Measurements from ENCODE around the gene IL18R1.
A peak's percentile ranks its signal among the peaks of the same experiment; 100 is the strongest.

IL18R1 gene

GRCh38 chr2:102391565-102391964 lies 36.0 kb downstream of the IL18R1 start:
- no peak for DNase-seq

- DNase-seq: no peak
Measured at GRCh38 chr2:102392096-102392495, 36.5 kb downstream of the IL18R1 start.

- no peak for DNase-seq
Measured at GRCh38 chr2:102392942-102393341, 37.3 kb downstream of the IL18R1 start.

GRCh38 chr2:102396012-102396411 lies 40.4 kb downstream of the IL18R1 start:
- DNase-seq: no peak

- no peak for DNase-seq
Measured at GRCh38 chr2:102397209-102397608, 41.6 kb downstream of the IL18R1 start.

GRCh38 chr2:102399499-102400141 lies 44.0 kb downstream of the IL18R1 start:
- DNase-seq: no peak

GRCh38 chr2:102401456-102401855 lies 45.9 kb downstream of the IL18R1 start:
- DNase-seq: no peak

- DNase-seq: no peak
Measured at GRCh38 chr2:102401865-102402264, 46.3 kb downstream of the IL18R1 start.

- no peak for DNase-seq
Measured at GRCh38 chr2:102410952-102411351, 55.4 kb downstream of the IL18R1 start.

- no peak for DNase-seq
Measured at GRCh38 chr2:102412199-102412598, 56.6 kb downstream of the IL18R1 start.

GRCh38 chr2:102417946-102418345 lies 62.4 kb downstream of the IL18R1 start:
- no peak for DNase-seq

GRCh38 chr2:102418421-102418961 lies 62.9 kb downstream of the IL18R1 start:
- DNase-seq: peak; percentile 10

- no peak for DNase-seq
Measured at GRCh38 chr2:102420290-102420689, 64.7 kb downstream of the IL18R1 start.

GRCh38 chr2:102421890-102422759 lies 66.5 kb downstream of the IL18R1 start:
- DNase-seq: no peak

- DNase-seq: no peak
Measured at GRCh38 chr2:102422910-102423309, 67.3 kb downstream of the IL18R1 start, which contains the start of gene IL18RAP. Gene IL18RAP (plus strand): TSS chr2:102423160. CDS start chr2:102423278, 118 bp downstream.

- no peak for DNase-seq
Measured at GRCh38 chr2:102423368-102423767, 67.8 kb downstream of the IL18R1 start.

- DNase-seq: no peak
Measured at GRCh38 chr2:102424754-102425153, 69.2 kb downstream of the IL18R1 start.

- no peak for DNase-seq
Measured at GRCh38 chr2:102425441-102426132, 70.0 kb downstream of the IL18R1 start.

- no peak for DNase-seq
Measured at GRCh38 chr2:102427249-102427648, 71.7 kb downstream of the IL18R1 start.

GRCh38 chr2:102428573-102428972 lies 73.0 kb downstream of the IL18R1 start:
- DNase-seq: no peak

- no peak for DNase-seq
Measured at GRCh38 chr2:102432386-102432785, 76.8 kb downstream of the IL18R1 start.

- no peak for DNase-seq
Measured at GRCh38 chr2:102433973-102434654, 78.5 kb downstream of the IL18R1 start.
